ENCODE results near the gene ZC3H11A.
"Not testable (repeated sequence)": the region's sequence is repeated elsewhere in the genome, so short reads cannot be mapped to it uniquely, and the experiment has no call there.

Gene ZC3H11A

GRCh38 chr1:203795441-203796235 is at the start of gene ZC3H11A, which contains the start of gene ZBED6:
ZC3H11A (plus strand) TSS chr1:203795623; CDS start chr1:203817071, 21,448 bp downstream.
ZBED6 (plus strand) TSS chr1:203795623; CDS start chr1:203797523, 1,900 bp downstream.
- DNase-seq = peak; percentile 100

GRCh38 chr1:203746281-203746680 is 49.1 kb upstream of the ZC3H11A start:
- DNase-seq = no peak

- DNase-seq = no peak
These were observed 44.4 kb upstream of the ZC3H11A start for GRCh38 chr1:203751051-203751450.

- not testable (repeated sequence) for DNase-seq
These were observed 43.6 kb upstream of the ZC3H11A start for GRCh38 chr1:203751618-203752361.

GRCh38 chr1:203754455-203754864 is 41.0 kb upstream of the ZC3H11A start:
- DNase-seq = no peak

GRCh38 chr1:203756036-203756435 is 39.4 kb upstream of the ZC3H11A start:
- no peak for DNase-seq

GRCh38 chr1:203758749-203759148 is 36.7 kb upstream of the ZC3H11A start:
- not testable (repeated sequence) for DNase-seq

- DNase-seq = no peak
These were observed 34.9 kb upstream of the ZC3H11A start for GRCh38 chr1:203760506-203760905.

- DNase-seq = not testable (repeated sequence)
These were observed 33.5 kb upstream of the ZC3H11A start for GRCh38 chr1:203761958-203762357.

GRCh38 chr1:203763505-203763904 is 31.9 kb upstream of the ZC3H11A start:
- DNase-seq = no peak

- DNase-seq = no peak
These were observed 31.1 kb upstream of the ZC3H11A start for GRCh38 chr1:203764105-203765028.

GRCh38 chr1:203765029-203765837 is 30.2 kb upstream of the ZC3H11A start, which contains the start of gene LAX1:
LAX1 (plus strand) TSS chr1:203765183; CDS start chr1:203765566, 383 bp downstream.
- DNase-seq = no peak

- DNase-seq = no peak
These were observed 27.2 kb upstream of the ZC3H11A start for GRCh38 chr1:203768256-203768655.

GRCh38 chr1:203769505-203770343 is 25.7 kb upstream of the ZC3H11A start:
- peak; percentile 67 for DNase-seq

GRCh38 chr1:203771901-203772301 is 23.5 kb upstream of the ZC3H11A start:
- no peak for DNase-seq

- DNase-seq = no peak
These were observed 22.6 kb upstream of the ZC3H11A start for GRCh38 chr1:203772836-203773235.

- DNase-seq = peak; percentile 47
These were observed 18.8 kb upstream of the ZC3H11A start for GRCh38 chr1:203776636-203777035.

- DNase-seq = no peak
These were observed 17.8 kb upstream of the ZC3H11A start for GRCh38 chr1:203777596-203777995.

GRCh38 chr1:203778146-203778545 is 17.3 kb upstream of the ZC3H11A start:
- no peak for DNase-seq

- no peak for DNase-seq
These were observed 16.6 kb upstream of the ZC3H11A start for GRCh38 chr1:203778789-203779188.

GRCh38 chr1:203781962-203782361 is 13.5 kb upstream of the ZC3H11A start:
- no peak for DNase-seq
